Measurements from ENCODE around the gene TJP1. TPM values are rescaled to one million over a fixed set of nuclear protein-coding genes. Genes with fewer than 3 reads are reported as not detected.

Gene TJP1
- polyA plus RNA-seq (ENCODE audit: low read depth in 6 of 6), result not detected

DNA sequence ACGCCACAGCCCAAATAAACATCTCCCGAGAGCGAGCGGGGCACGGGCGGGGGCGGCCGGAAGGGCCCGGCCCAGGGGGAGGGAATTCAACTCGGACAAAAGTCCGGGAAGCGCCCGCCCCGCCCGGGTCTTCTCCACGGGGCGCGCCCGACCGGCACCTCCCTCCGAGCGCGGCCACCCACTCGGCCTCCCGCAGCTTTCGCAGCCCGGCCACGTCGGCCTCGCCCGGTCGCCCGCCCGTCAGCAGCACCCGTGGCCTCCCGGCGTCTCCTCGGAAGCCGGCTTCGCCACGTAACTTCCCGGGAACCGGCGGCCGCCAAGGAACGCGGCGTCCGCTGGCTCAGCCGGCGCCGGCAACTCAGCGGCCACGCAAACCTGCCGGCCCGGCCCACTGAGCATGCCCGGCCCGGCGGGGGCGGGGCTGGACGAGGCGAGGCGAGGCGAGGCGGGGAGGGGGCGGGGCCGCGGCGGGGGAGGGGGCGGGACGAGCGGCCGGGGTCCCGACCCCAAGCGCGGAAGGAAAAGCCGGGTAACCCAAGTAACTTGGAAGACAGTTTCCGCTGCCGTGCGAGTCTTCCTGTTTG, at the start of gene TJP1:
TSS of gene TJP1 (minus strand) at position 369 of the 584 bp plus-strand sequence. CDS start 440 bp downstream, outside the sequence.
- H3K36me3 Mint-ChIP-seq, result peaks cover 0 to 8% of the 10 kb centered on the region in 2 donors
- H3K27me3 Mint-ChIP-seq, result peaks cover 30 to 48% (median 41%) of the 10 kb centered on the region in 3 donors
- peaks cover 0 to 8% (median 5%) of the 10 kb centered on the region in 3 donors for H3K4me1 Mint-ChIP-seq
- ATAC-seq (ENCODE audit: low read depth in 2 of 2) (no peak), DNase-seq (no peak)
- peak within 1 kb of the TSS in 7 of 8 donors; percentile 38 to 83 (median 70) for H3K4me3 Mint-ChIP-seq
- peaks cover 4 to 37% (median 22%) of the 10 kb centered on the region in 7 donors for H3K9me3 Mint-ChIP-seq
- H3K27ac Mint-ChIP-seq, result peak within 1 kb of the TSS in 1 of 6 donors; percentile 84

DNA sequence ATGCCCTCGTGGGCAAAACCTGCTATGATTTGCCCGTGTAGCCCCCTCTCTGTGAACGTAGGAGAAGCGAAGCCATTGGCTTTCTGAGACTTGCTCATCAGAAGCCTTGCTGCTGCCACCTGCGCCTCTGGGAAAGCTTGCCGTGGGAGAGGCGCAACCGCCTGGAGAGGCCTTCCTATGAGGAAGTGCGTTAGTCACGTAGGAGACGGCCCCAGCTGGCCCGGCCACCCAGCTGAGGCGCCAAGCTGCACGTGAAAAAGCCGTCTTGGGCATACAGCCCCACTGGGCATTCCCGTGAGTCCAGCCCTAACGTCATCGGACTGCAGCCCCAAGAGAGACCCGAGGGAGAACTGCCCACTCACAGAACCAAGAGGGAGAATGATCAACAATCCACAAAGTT, 49.1 kb upstream of the TJP1 start:
- DNase-seq, result no peak
- no peak for ATAC-seq (ENCODE audit: low read depth in 2 of 2)
- Mint-ChIP-seq H3K27ac (no peak overlapping the region), H3K4me3 (no peak overlapping the region), H3K36me3 (no peaks in the 10 kb centered on the region), H3K27me3 (peaks cover 0 to 7% (median 4%) of the 10 kb centered on the region in 3 donors), H3K9me3 (peaks cover 0 to 5% (median 0%) of the 10 kb centered on the region in 7 donors), H3K4me1 (no peaks in the 10 kb centered on the region)

DNA sequence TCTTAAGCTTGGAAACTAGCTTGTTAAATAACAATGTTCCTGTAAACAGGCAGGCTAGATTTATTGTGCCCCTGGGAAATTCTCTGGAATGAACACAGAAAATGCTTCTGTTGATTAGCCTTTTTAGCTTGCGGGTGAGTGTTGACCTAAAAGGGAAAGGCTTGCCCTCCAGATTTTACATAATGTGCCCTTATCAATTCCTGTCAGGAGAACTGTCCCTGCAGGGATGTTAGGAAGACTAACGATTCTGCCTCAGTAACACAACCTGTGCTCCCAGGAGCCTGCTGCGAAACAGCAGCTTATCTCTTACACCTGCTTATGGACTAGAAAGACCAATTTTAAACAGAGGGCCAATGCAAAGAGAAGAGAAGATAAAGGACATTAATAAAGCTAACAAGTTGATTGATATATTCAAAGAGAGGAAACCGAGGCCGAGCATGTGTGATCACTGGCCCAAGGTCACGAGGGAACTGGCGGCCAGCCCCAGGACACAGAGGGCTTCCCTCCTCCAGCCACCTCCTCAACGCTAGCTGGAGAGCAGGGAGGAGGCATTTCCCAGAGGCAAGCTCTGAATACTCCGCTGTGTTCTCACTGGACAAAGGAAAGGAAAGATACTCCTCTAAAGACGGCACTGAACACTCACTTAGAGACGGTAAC, 48.4 kb upstream of the TJP1 start:
- ATAC-seq (ENCODE audit: low read depth in 2 of 2), result no peak
- peaks cover 0 to 5% (median 0%) of the 10 kb centered on the region in 7 donors for H3K9me3 Mint-ChIP-seq
- no peak overlapping the region for H3K27ac Mint-ChIP-seq
- H3K4me3 Mint-ChIP-seq, result no peak overlapping the region
- no peak for DNase-seq
- H3K36me3 Mint-ChIP-seq, result no peaks in the 10 kb centered on the region
- H3K4me1 Mint-ChIP-seq, result no peaks in the 10 kb centered on the region
- peaks cover 0 to 12% (median 7%) of the 10 kb centered on the region in 3 donors for H3K27me3 Mint-ChIP-seq

DNA sequence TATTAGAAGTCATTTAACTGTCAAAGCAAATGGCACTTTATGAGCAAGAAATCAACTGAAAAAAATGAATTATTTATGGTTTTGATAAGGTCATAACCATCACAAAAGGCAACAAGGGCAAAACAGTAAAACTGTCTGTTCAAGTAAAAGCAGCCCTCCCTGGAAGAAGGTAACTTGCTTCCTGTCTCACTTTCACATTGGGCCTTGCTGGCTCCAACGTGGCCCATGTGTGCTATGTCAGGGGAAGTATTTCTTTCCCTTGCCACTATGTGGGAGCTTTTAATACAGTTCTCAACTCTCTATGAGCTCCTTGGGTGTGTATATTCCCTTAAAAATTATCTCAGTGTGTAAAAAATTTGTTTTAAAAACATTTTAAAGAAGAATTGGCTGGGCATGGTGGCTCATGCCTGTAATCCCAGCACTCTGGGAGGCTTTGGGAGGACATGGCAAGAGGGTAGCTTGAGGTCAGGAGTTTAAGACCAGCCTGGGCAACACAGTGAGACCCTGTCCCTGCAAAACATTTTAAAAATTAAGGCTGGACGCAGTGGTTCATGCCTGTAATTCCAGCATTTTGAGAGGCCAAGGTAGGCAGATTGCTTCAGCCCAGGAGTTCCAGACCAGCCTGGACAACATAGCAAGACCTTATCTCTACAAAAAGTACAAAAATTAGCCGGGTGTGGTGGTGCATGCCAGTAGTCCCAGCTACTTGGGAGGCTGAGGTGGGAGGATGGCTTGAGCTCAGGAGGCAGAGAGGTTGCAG, 45.2 kb upstream of the TJP1 start:
- peaks cover 0 to 16% (median 12%) of the 10 kb centered on the region in 3 donors for H3K27me3 Mint-ChIP-seq
- ATAC-seq (ENCODE audit: low read depth in 2 of 2) (no peak), DNase-seq (no peak)
- H3K9me3 Mint-ChIP-seq, result peaks cover 0 to 3% (median 0%) of the 10 kb centered on the region in 7 donors
- no peak overlapping the region for H3K27ac Mint-ChIP-seq
- no peak overlapping the region for H3K4me3 Mint-ChIP-seq
- no peaks in the 10 kb centered on the region for H3K4me1 Mint-ChIP-seq
- H3K36me3 Mint-ChIP-seq, result no peaks in the 10 kb centered on the region

DNA sequence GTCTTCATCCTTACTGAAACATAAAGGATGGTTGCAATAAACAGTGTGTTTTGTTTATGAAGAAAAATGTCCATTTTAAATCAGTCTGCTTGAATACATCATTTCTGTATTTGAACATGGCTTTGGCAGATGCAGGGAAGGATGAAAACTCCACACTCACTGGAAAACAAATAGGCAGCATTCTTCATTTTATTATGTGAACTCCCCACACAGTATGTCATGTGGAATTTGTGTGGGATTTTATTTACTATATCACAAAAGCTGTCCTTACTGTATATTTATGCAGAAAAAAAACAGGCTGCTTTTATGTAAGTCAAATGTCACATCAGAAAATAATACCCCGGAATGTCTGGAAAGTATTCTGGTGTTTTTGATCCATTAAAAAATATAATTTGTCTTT, 44.1 kb upstream of the TJP1 start:
- Mint-ChIP-seq H3K27me3 (peaks cover 0 to 22% (median 18%) of the 10 kb centered on the region in 3 donors), H3K4me3 (no peak overlapping the region), H3K9me3 (peaks cover 0 to 9% (median 3%) of the 10 kb centered on the region in 7 donors), H3K4me1 (no peaks in the 10 kb centered on the region), H3K27ac (no peak overlapping the region), H3K36me3 (no peaks in the 10 kb centered on the region)
- ATAC-seq (ENCODE audit: low read depth in 2 of 2), result no peak
- no peak for DNase-seq

DNA sequence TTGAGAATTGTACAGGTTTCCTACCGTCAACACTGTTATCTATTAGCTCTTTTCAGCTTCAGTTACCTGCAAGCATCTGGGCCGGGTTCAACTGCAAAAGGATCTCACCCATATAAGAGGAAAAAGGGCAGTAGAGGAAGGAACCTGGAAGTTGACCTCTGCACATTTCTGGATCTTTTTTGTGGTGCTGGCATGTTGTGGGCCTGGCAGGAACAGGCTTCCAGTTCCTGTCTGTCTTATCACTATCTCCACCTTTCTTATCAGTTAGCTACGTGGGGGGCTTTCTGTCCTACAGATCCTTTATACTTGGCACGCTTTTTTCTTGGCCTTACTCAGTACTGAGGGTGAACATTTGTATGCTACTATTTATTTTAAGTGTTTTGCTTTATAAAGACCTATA, 42.2 kb upstream of the TJP1 start:
- DNase-seq, result no peak
- no peak for ATAC-seq (ENCODE audit: low read depth in 2 of 2)
- Mint-ChIP-seq H3K27ac (no peak overlapping the region), H3K4me3 (no peak overlapping the region), H3K36me3 (no peaks in the 10 kb centered on the region), H3K4me1 (no peaks in the 10 kb centered on the region), H3K9me3 (peaks cover 0 to 9% (median 3%) of the 10 kb centered on the region in 7 donors), H3K27me3 (peaks cover 9 to 31% (median 16%) of the 10 kb centered on the region in 3 donors)

DNA sequence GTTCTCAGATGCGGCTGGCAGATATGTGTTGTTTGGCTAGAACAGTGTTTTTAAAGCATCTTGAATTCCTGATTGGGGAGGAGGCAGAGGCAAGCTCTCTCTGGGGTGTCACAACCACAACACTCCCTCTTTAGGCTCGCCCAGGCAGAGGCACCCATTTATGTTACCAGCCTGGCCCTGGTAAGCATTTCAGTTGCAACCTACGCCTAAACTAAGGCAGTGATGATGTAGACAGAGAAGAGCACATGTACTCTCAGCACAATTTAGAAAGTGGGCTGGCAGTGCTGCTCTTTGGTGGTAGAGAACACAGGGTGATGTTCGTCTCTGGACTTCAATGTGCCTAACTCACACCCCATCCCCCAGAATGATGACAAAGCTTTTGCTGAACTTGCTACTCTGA, 41.2 kb upstream of the TJP1 start:
- DNase-seq, result no peak
- peaks cover 9 to 27% (median 16%) of the 10 kb centered on the region in 3 donors for H3K27me3 Mint-ChIP-seq
- H3K27ac Mint-ChIP-seq, result no peak overlapping the region
- peaks cover 0 to 9% (median 3%) of the 10 kb centered on the region in 7 donors for H3K9me3 Mint-ChIP-seq
- no peak overlapping the region for H3K4me3 Mint-ChIP-seq
- no peaks in the 10 kb centered on the region for H3K36me3 Mint-ChIP-seq
- no peak for ATAC-seq (ENCODE audit: low read depth in 2 of 2)
- H3K4me1 Mint-ChIP-seq, result no peaks in the 10 kb centered on the region

DNA sequence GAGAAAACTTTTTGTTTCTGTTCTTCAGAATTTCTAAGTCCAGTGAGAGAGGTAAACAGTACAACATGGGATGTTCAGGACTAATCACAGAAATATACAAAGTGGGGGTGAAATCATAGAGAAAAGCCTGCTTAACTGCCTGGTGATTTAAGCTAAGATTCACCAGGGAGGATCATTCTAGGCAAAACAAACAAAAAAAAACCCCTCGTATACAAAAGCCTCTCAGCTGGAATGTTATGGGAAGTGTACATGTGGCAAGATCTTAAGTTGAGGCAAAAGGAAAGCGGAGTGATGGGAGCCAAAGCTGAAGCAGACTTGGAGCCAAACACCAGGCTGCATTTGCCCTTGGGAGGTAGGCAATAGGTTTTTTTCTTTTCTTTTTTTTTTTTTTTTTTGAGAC, 40.0 kb upstream of the TJP1 start:
- ATAC-seq (ENCODE audit: low read depth in 2 of 2) (no peak), DNase-seq (no peak)
- no peak overlapping the region for H3K27ac Mint-ChIP-seq
- peaks cover 0 to 9% (median 3%) of the 10 kb centered on the region in 7 donors for H3K9me3 Mint-ChIP-seq
- H3K27me3 Mint-ChIP-seq, result peaks cover 9 to 27% (median 16%) of the 10 kb centered on the region in 3 donors
- H3K36me3 Mint-ChIP-seq, result no peaks in the 10 kb centered on the region
- H3K4me3 Mint-ChIP-seq, result no peak overlapping the region
- no peaks in the 10 kb centered on the region for H3K4me1 Mint-ChIP-seq

DNA sequence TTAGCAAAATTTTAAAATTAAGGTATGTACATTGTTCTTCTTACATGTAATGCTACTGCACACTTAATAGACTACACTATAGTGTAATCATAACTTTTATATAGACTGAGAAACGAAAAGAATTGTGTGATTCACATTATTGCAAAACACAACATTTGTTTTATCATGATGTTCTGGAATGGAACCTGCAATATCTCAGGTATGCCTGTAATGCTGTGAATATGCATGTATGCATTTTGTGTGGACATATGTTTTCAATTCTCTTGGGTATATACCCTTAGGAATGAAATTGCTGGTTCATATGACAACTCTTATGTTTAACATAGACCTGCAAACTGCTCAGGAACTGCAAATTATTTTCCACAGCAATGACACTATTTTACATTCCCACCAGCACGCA, 38.6 kb upstream of the TJP1 start:
- H3K36me3 Mint-ChIP-seq, result peaks cover 0 to 5% of the 10 kb centered on the region in 2 donors
- H3K4me3 Mint-ChIP-seq, result no peak overlapping the region
- no peak overlapping the region for H3K27ac Mint-ChIP-seq
- ATAC-seq (ENCODE audit: low read depth in 2 of 2) (no peak), DNase-seq (no peak)
- H3K9me3 Mint-ChIP-seq, result peaks cover 0 to 9% (median 3%) of the 10 kb centered on the region in 7 donors
- no peaks in the 10 kb centered on the region for H3K4me1 Mint-ChIP-seq
- peaks cover 9 to 22% (median 16%) of the 10 kb centered on the region in 3 donors for H3K27me3 Mint-ChIP-seq

DNA sequence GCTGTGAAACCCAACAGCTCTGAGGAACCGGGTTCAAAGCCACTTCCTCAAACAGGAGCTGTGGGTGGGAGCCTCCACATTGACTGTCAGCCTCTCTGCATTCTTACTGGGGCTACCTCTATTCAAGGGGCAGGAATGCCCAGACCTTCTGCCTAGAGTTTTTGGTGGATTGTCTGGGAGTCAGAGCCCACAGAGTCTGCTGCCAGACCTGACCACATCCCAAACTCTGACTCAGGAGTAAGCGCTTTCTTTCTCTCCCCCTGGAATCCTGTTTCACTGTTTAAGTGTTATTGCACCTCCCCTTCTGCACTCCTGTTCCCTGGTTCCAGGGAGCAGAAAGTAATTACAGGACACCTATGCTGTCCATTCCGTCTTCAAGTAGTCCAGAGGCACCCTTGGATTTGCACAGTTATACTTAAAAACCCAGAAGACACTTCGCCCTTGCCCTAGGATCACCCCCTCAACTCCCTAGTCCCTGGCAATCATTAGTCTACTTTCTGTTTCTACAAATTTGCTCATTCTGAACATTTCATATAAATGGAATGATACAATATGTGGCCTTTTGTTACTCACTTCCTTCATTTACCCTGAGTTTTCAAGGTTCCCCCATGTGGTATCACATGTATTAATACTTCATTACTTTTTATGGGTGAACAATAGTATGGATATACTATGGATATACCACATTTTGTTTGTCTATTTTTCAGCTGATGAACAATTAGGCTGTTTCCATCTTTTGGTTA, 37.9 kb upstream of the TJP1 start:
- no peak overlapping the region for H3K27ac Mint-ChIP-seq
- H3K36me3 Mint-ChIP-seq, result peaks cover 0 to 6% of the 10 kb centered on the region in 2 donors
- H3K27me3 Mint-ChIP-seq, result peaks cover 9 to 16% (median 16%) of the 10 kb centered on the region in 3 donors
- no peak overlapping the region for H3K4me3 Mint-ChIP-seq
- ATAC-seq (ENCODE audit: low read depth in 2 of 2) (no peak), DNase-seq (no peak)
- no peaks in the 10 kb centered on the region for H3K4me1 Mint-ChIP-seq
- peaks cover 0 to 13% (median 3%) of the 10 kb centered on the region in 7 donors for H3K9me3 Mint-ChIP-seq

DNA sequence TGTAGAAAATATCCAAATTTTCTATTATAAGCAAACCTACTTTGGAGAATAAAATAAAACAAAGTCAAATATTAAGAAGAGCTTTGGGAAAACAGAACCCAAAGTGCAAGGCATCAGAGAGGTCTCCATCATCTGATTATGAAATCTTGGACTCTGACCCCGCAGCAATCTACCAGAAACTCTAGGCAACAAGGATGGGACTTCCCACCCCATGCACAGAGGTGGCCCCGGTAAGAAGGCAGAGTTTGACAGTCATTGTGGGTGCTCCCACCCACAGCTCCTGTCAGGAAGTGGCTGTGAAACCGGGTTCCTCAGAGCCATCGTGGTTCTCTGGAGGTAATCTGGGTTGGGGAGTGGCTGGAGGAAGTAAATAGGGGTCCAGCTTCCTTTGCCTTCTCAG, 37.0 kb upstream of the TJP1 start:
- Mint-ChIP-seq H3K4me1 (no peaks in the 10 kb centered on the region), H3K9me3 (peaks cover 0 to 18% (median 3%) of the 10 kb centered on the region in 7 donors), H3K36me3 (peaks cover 0 to 6% of the 10 kb centered on the region in 2 donors), H3K27ac (no peak overlapping the region), H3K4me3 (no peak overlapping the region), H3K27me3 (peaks cover 9 to 16% (median 15%) of the 10 kb centered on the region in 3 donors)
- DNase-seq (no peak), ATAC-seq (ENCODE audit: low read depth in 2 of 2) (no peak)

DNA sequence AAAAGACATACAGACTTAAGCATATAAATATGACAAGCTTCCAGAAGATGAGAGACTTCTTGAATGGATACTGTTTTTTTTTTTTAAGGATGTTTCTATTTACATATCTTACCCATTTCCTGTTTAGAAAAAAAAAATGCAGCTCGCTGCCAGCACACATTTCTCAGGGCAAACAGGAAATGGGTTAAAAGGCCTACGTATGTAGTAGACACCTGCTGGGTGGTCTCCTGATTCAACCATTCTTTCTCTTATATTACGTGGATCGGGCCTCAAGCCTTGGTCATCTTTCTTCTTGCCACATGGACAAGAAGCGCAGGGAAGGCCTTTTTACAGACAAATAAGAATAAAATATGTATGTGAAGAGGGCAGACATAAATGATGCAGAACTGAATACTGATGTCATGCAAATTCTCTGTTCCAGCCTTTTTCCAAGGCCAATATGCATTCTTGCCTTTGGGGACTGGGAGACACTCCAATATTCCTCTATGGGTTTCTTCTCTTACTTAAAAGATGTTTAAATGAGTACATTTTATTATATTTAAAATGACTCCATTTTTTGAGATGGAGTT, 35.0 kb upstream of the TJP1 start:
- ATAC-seq (ENCODE audit: low read depth in 2 of 2), result no peak
- H3K4me3 Mint-ChIP-seq, result no peak overlapping the region
- H3K27ac Mint-ChIP-seq, result no peak overlapping the region

DNA sequence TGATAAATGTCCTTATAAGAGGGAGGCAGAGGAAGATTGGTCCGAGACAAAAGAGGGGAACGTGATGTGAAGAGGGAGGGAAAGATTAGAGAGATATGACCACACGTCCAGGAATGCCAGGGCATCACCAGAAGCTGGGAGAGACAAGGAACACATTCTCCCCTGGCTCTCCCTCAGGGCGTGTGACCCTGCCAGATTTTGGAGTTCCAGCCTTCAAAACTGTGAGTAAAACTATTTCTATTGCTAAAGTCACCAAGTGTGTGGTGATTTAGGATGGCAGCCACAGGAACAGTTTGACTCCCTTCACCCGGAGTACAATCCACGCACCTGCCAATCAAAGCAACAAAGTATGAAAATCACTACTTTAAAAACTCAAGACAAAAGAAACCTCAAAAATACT, 32.1 kb upstream of the TJP1 start:
- ATAC-seq (ENCODE audit: low read depth in 2 of 2) (no peak), DNase-seq (no peak)
- H3K4me1 Mint-ChIP-seq, result no peaks in the 10 kb centered on the region
- no peak overlapping the region for H3K4me3 Mint-ChIP-seq
- H3K9me3 Mint-ChIP-seq, result peaks cover 0 to 10% (median 3%) of the 10 kb centered on the region in 7 donors
- H3K27ac Mint-ChIP-seq, result no peak overlapping the region
- peaks cover 0 to 6% of the 10 kb centered on the region in 2 donors for H3K36me3 Mint-ChIP-seq
- H3K27me3 Mint-ChIP-seq, result peaks cover 0 to 8% (median 0%) of the 10 kb centered on the region in 3 donors

More for the DNA sequence above, 35.0 kb upstream of the TJP1 start:
- Mint-ChIP-seq H3K9me3 (peaks cover 0 to 17% (median 4%) of the 10 kb centered on the region in 7 donors), H3K27me3 (peaks cover 9 to 19% (median 13%) of the 10 kb centered on the region in 3 donors), H3K4me1 (no peaks in the 10 kb centered on the region), H3K36me3 (peaks cover 0 to 6% of the 10 kb centered on the region in 2 donors)
- no peak for DNase-seq

Data from naive B cell (primary cell).